Neural crest cell (in vitro differentiated cells): Measurements from ENCODE around the gene TOR1AIP1. TPM values are rescaled to one million over a fixed set of nuclear protein-coding genes. Genes with fewer than 3 reads are reported as not detected.

Experiments
- DNase-seq: peaks from one replicate; pipeline ENCODE4 v3.0.0; 2021; ENCODE audit warnings: low read depth, mixed read lengths, low spot score
- H3K27ac Mint-ChIP-seq: one replicate; pipeline ENCODE4 v1.8.0; 2021; ENCODE audit warnings: mild to moderate bottlenecking, mixed read lengths; ENCODE audit not compliant: unreplicated experiment
- H3K27me3 Mint-ChIP-seq: 2 replicates; pipeline ENCODE4 v1.8.0; 2021; ENCODE audit warnings: low read depth, mild to moderate bottlenecking, mixed read lengths
- H3K36me3 Mint-ChIP-seq: 2 replicates; pipeline ENCODE4 v1.8.0; 2021; ENCODE audit warnings: low read depth, mild to moderate bottlenecking, mixed read lengths
- H3K4me1 Mint-ChIP-seq: 2 replicates; pipeline ENCODE4 v1.8.0; 2021; ENCODE audit warnings: mixed read lengths
- H3K4me3 Mint-ChIP-seq: one replicate; pipeline ENCODE4 v1.8.0; 2021; ENCODE audit warnings: mild to moderate bottlenecking, mixed read lengths
- H3K9me3 Mint-ChIP-seq: 2 replicates; pipeline ENCODE4 v1.8.0; 2021; ENCODE audit warnings: mixed read lengths
- total RNA-seq: library from RNA; stranded (reverse); gene quantifications from 2 replicates; pipeline ENCODE4 v1.2.1, GENCODE V29; 2021
- TF ChIP-seq, protein P1 (sequence below): fragments of 200-600 bp; sonication (generic); conservative IDR thresholded peaks from 2 replicates; pipeline ENCODE4 v1.5.0; 2021; ENCODE audit warnings: antibody characterized with exemption, mild to moderate bottlenecking

The TOR1AIP1 gene
- total RNA-seq, 1 donor from 2014 or later, result 22.1 TPM

DNA sequence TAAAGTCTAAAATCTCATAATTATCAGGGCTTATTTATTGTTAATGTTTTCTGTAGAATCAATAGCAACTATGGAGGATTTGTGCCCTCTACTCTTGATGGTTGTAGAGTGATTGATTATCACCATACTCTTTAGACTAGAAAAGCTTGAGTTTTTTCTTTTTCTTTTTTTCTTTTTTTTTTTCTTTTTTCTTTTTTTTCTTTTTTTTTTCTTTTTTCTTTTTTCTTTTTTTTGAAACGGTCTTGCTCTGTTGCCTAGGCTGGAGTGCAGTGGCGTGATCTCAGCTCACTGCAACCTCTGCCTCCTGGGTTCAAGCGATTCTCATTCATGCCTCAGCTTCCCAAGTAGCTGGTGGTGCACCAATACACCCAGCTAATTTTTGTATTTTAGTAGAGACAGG, 29.7 kb downstream of the TOR1AIP1 start:
- Mint-ChIP-seq H3K9me3 (no peaks in the 10 kb centered on the region), H3K27me3 (no peaks in the 10 kb centered on the region), H3K4me1 (no peaks in the 10 kb centered on the region), H3K27ac (no peak overlapping the region), H3K4me3 (no peak overlapping the region), H3K36me3 (peaks cover 12% of the 10 kb centered on the region)
- DNase-seq, result no peak
- TF ChIP-seq, protein P1, sequence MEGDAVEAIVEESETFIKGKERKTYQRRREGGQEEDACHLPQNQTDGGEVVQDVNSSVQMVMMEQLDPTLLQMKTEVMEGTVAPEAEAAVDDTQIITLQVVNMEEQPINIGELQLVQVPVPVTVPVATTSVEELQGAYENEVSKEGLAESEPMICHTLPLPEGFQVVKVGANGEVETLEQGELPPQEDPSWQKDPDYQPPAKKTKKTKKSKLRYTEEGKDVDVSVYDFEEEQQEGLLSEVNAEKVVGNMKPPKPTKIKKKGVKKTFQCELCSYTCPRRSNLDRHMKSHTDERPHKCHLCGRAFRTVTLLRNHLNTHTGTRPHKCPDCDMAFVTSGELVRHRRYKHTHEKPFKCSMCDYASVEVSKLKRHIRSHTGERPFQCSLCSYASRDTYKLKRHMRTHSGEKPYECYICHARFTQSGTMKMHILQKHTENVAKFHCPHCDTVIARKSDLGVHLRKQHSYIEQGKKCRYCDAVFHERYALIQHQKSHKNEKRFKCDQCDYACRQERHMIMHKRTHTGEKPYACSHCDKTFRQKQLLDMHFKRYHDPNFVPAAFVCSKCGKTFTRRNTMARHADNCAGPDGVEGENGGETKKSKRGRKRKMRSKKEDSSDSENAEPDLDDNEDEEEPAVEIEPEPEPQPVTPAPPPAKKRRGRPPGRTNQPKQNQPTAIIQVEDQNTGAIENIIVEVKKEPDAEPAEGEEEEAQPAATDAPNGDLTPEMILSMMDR, result no peak

DNA sequence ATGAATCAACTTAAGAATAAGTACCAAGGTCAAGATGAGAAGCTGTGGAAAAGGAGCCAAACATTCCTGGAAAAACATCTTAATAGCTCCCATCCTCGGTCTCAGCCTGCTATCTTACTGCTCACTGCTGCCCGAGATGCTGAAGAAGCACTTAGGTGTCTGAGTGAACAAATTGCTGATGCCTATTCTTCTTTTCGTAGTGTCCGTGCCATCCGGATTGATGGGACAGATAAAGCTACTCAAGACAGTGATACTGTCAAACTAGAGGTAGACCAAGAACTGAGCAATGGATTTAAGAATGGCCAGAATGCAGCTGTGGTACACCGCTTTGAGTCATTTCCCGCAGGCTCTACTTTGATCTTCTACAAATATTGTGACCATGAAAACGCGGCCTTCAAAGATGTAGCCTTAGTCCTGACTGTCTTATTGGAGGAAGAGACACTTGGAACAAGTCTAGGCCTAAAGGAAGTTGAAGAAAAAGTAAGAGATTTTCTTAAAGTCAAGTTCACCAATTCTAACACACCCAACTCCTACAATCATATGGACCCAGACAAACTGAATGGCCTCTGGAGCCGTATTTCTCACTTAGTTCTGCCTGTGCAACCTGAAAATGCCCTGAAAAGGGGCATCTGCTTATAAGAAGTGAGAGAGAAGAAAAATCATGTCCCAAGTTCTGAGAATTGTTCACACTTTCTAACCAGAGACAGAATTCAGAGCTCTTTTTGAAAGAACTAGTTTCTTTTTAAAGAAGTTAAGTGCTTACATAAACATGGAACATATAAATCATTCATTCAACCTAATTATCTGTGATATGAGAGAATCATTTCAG, 35.7 kb downstream of the TOR1AIP1 start:
- DNase-seq, result no peak
- TF ChIP-seq, protein P1, result no peak
- no peaks in the 10 kb centered on the region for H3K27me3 Mint-ChIP-seq
- H3K27ac Mint-ChIP-seq, result peak overlapping the region; percentile 12
- H3K4me3 Mint-ChIP-seq, result no peak overlapping the region
- no peaks in the 10 kb centered on the region for H3K9me3 Mint-ChIP-seq
- peaks cover 23% of the 10 kb centered on the region for H3K36me3 Mint-ChIP-seq
- H3K4me1 Mint-ChIP-seq, result peaks cover 16% of the 10 kb centered on the region

DNA sequence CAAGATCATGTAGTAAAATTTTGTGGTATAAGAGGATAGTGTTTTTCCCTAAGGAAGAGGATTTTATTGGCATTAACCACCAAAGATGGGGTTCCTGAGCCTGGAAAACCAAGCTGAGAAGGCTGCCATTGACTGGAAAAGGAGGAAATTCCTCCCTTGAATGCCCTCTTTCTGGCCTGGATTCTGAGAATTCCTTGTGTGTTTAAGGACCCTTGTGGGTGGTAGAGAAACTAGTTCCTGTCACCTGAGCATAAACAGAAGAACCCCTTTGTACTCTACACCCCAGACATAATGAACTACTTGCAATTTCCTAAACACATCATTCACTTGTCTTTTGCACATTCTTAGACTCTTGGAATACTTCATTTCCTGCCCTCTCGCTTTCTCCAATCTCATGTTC, 39.4 kb downstream of the TOR1AIP1 start:
- Mint-ChIP-seq H3K36me3 (peaks cover 23% of the 10 kb centered on the region), H3K27ac (peak overlapping the region; percentile 13), H3K27me3 (no peaks in the 10 kb centered on the region), H3K9me3 (no peaks in the 10 kb centered on the region), H3K4me3 (no peak overlapping the region), H3K4me1 (peaks cover 18% of the 10 kb centered on the region)
- DNase-seq, result no peak
- TF ChIP-seq, protein P1, result no peak

DNA sequence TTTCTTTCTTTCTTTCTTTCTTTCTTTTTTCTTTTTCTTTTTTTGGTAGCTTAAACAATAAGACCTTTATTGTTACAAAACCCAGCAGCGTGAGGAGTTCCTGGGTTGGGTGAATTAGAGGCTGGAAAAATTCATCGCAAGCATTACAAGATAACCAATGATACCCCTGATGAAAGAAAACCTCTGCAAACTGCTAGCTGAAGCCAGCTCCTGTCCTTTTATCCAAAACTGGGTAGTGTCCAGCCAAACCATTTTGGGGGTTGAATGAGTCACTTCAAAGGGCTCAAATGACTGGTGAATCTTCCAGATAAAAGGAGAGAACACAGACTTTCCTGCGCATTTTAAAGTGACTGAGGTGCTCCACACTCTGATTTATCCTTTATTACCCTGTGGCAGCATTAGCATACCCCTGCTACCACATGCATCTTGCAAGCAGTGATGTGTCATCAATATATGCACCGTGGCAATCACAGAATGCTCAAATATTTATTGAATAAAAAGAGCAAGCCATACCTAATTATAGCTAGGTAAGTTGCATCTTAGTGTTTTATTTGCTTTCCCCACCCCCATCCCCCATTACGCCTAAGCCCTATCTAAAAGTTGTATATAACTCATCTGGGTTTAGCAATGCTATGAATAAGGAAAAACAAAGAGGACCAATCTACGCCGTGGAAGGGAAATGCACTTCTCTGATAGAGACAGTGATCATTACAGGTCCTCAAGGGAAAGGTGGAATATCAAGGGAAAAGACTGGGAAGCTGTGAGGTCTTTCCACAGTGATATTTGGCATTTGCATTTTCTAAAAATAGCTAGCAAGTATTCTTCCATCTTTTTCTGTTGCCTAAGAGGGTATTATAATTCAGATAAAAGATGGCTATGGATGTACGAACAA, 40.1 kb downstream of the TOR1AIP1 start:
- Mint-ChIP-seq H3K4me1 (peaks cover 18% of the 10 kb centered on the region), H3K36me3 (peaks cover 23% of the 10 kb centered on the region), H3K27me3 (no peaks in the 10 kb centered on the region), H3K9me3 (no peaks in the 10 kb centered on the region), H3K4me3 (no peak overlapping the region), H3K27ac (peak overlapping the region; percentile 13)
- DNase-seq, result no peak
- TF ChIP-seq, protein P1, result no peak

DNA sequence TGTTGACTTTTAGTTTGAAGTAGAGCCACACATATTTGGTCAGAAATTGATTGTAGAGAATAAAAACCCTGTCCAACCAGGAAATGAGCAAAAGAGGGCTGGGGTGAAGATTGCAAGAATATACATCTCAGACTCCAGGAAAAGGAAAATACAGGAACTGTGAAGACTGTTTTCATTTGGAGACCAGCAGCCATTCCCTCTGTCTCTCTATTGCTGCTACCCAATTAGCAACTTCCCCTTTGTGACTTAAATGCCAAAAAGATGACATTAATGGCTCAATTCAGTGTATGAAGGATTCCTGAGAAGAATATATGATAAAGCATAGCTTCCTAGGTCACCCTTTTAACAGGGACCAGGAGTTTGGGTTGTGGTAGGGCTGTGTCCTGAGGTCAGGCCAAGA, 40.9 kb downstream of the TOR1AIP1 start:
- TF ChIP-seq, protein P1, result no peak
- Mint-ChIP-seq H3K4me3 (no peak overlapping the region), H3K4me1 (peaks cover 18% of the 10 kb centered on the region), H3K9me3 (no peaks in the 10 kb centered on the region), H3K27ac (no peak overlapping the region), H3K36me3 (peaks cover 15% of the 10 kb centered on the region), H3K27me3 (no peaks in the 10 kb centered on the region)
- DNase-seq, result no peak
